GM06990 (cell line): ENCODE measurements around the gene PHYKPL.

ENCODE experiments used
- DNase-seq: peaks from one replicate; pipeline ENCODE4 v3.0.0-alpha.2; 2011; ENCODE audit not compliant: insufficient read length; ENCODE audit errors: extremely low read depth
- H3K27me3 ChIP-seq: replicated peaks from 2 replicates; pipeline ENCODE4 v1.6.0; 2011; ENCODE audit warnings: low read length; ENCODE audit not compliant: control insufficient read depth, insufficient read depth
- H3K36me3 ChIP-seq: 2 replicates; pipeline ENCODE4 v1.5.1; 2011; ENCODE audit warnings: low read length; ENCODE audit not compliant: control insufficient read depth, insufficient read depth
- H3K4me3 ChIP-seq: replicated peaks from 2 replicates; pipeline ENCODE4 v1.5.1; 2011; ENCODE audit warnings: low read depth, mild to moderate bottlenecking, control low read depth, low read length
- CTCF ChIP-seq: IDR thresholded peaks from 2 replicates; pipeline ENCODE4 v1.5.1; 2011; ENCODE audit warnings: low read length, control low read depth, mild to moderate bottlenecking, inconsistent platforms; ENCODE audit not compliant: insufficient read depth, poor library complexity, severe bottlenecking

The PHYKPL gene

GRCh38 chr5:178212241-178213002 is 20.2 kb downstream of the PHYKPL start:
- TF ChIP-seq CTCF: no peak
- peaks cover 63% of the 10 kb centered on the region for H3K36me3 ChIP-seq
- no peak overlapping the region for H3K4me3 ChIP-seq
- DNase-seq: no peak
- no peaks in the 10 kb centered on the region for H3K27me3 ChIP-seq

GRCh38 chr5:178211095-178212048 is 21.2 kb downstream of the PHYKPL start:
- Histone ChIP-seq H3K36me3 (peaks cover 72% of the 10 kb centered on the region), H3K27me3 (no peaks in the 10 kb centered on the region), H3K4me3 (no peak overlapping the region)
- no peak for TF ChIP-seq CTCF
- no peak for DNase-seq

- no peak for DNase-seq
- peaks cover 73% of the 10 kb centered on the region for H3K36me3 ChIP-seq
These were observed 21.9 kb downstream of the PHYKPL start for GRCh38 chr5:178210686-178211085.

GRCh38 chr5:178210073-178210535 is 22.5 kb downstream of the PHYKPL start:
- Histone ChIP-seq H3K36me3 (peaks cover 71% of the 10 kb centered on the region), H3K4me3 (no peak overlapping the region), H3K27me3 (no peaks in the 10 kb centered on the region)
- DNase-seq: no peak
- TF ChIP-seq CTCF: no peak

More at GRCh38 chr5:178210686-178211085, 21.9 kb downstream of the PHYKPL start:
- Histone ChIP-seq H3K4me3 (no peak overlapping the region), H3K27me3 (no peaks in the 10 kb centered on the region)
- TF ChIP-seq CTCF: no peak

GRCh38 chr5:178209334-178210072 is 23.1 kb downstream of the PHYKPL start:
- Histone ChIP-seq H3K4me3 (no peak overlapping the region), H3K27me3 (no peaks in the 10 kb centered on the region), H3K36me3 (peaks cover 67% of the 10 kb centered on the region)
- DNase-seq: no peak
- TF ChIP-seq CTCF: no peak
